Fibroblast of the aortic adventitia (primary cell): Measurements from ENCODE around the gene CFAP99. TPM values are rescaled to one million over a fixed set of nuclear protein-coding genes. Genes with fewer than 3 reads are reported as not detected.

ENCODE experiments used
- DNase-seq: peaks from one replicate; pipeline ENCODE4 v3.0.0-alpha.2; 2010; ENCODE audit warnings: low read depth
- H3K4me3 ChIP-seq: 2 replicates; pipeline ENCODE4 v1.5.1; 2011; ENCODE audit warnings: low read depth, mild to moderate bottlenecking, control low read depth, low read length, moderate library complexity
- CTCF ChIP-seq: IDR thresholded peaks from 2 replicates; pipeline ENCODE4 v1.5.1; 2011; ENCODE audit warnings: mild to moderate bottlenecking, low read length, control low read depth, inconsistent platforms; ENCODE audit not compliant: insufficient read depth
- total RNA-seq: library from RNA; depleted of rRNA; stranded (reverse); fragments of >200 nt; gene quantifications from 2 replicates; pipeline ENCODE4 v1.2.3, GENCODE V29; 2012; ENCODE audit warnings: low replicate concordance

The CFAP99 gene
- total RNA-seq, 1 donor, result not detected

- DNase-seq, result no peak
- no peak overlapping the region for H3K4me3 ChIP-seq
- no peak for TF ChIP-seq CTCF
These were observed 91.8 kb downstream of the CFAP99 start for GRCh38 chr4:2510351-2511259.

- no peak overlapping the region for H3K4me3 ChIP-seq
- no peak for TF ChIP-seq CTCF
- no peak for DNase-seq
These were observed 92.9 kb downstream of the CFAP99 start for GRCh38 chr4:2511645-2512131.

Other genes starting within 250 kb of the CFAP99 start
- 18.9 and 28.0 TPM in 2 replicates for gene HAUS3, start 176.8 kb upstream of the CFAP99 start, total RNA-seq
- 3.7 and 4.9 TPM in 2 replicates for gene POLN, start 176.8 kb upstream of the CFAP99 start, total RNA-seq
- gene MXD4, start 156.8 kb upstream of the CFAP99 start, total RNA-seq, result 43.5 and 73.5 TPM in 2 replicates
- 7.7 and 14.0 TPM in 2 replicates for gene ZFYVE28, start 310 bp upstream of the CFAP99 start, total RNA-seq
- gene RNF4, start 50.2 kb downstream of the CFAP99 start, total RNA-seq, result 75.6 and 311 TPM in 2 replicates
- 17.4 and 38.7 TPM in 2 replicates for gene FAM193A, start 117.7 kb downstream of the CFAP99 start, total RNA-seq